Myocyte (in vitro differentiated cells): Measurements from ENCODE around the gene STX1B. TPM values are rescaled to one million over a fixed set of nuclear protein-coding genes. Genes with fewer than 3 reads are reported as not detected.
"Not testable (repeated sequence)": the region's sequence is repeated elsewhere in the genome, so short reads cannot be mapped to it uniquely, and the experiment has no call there.

Experiments
- DNase-seq: peaks from one replicate; pipeline ENCODE4 v3.0.0-alpha.2; 2012; ENCODE audit warnings: low read depth
- polyA plus RNA-seq: library from polyadenylated mRNA; unstranded; fragments of >200 nt; gene quantifications from one replicate; pipeline ENCODE4 v1.2.1, GENCODE V29; 2012; ENCODE audit warnings: missing spikeins
- total RNA-seq: library from RNA; depleted of rRNA; stranded (reverse); fragments of >200 nt; gene quantifications from 2 replicates; pipeline ENCODE4 v1.2.3, GENCODE V29; 2014

Gene STX1B
- total RNA-seq: 0.86 and 1.3 TPM in 2 replicates
- 3.9 TPM for polyA plus RNA-seq

- DNase-seq: peak; percentile 36
Observed at GRCh38 chr16:31010585-31011325, at the start of gene STX1B. Gene STX1B, minus strand, starts transcription at chr16:31010638. Its CDS starts 242 bp downstream, at chr16:31010396.

GRCh38 chr16:31055613-31056012 is 45.2 kb upstream of the STX1B start:
- DNase-seq: no peak

- peak; percentile 96 for DNase-seq
Observed at GRCh38 chr16:31052114-31052513, 41.7 kb upstream of the STX1B start.

GRCh38 chr16:31050280-31051030 is 40.0 kb upstream of the STX1B start:
- DNase-seq: peak; percentile 73

- no peak for DNase-seq
Observed at GRCh38 chr16:31043898-31044481, 33.6 kb upstream of the STX1B start.

GRCh38 chr16:31043352-31043751 is 32.9 kb upstream of the STX1B start:
- peak; percentile 42 for DNase-seq

GRCh38 chr16:31042866-31043265 is 32.4 kb upstream of the STX1B start:
- DNase-seq: no peak

- no peak for DNase-seq
Observed at GRCh38 chr16:31038993-31039392, 28.6 kb upstream of the STX1B start.

- no peak for DNase-seq
Observed at GRCh38 chr16:31036691-31037090, 26.3 kb upstream of the STX1B start.

GRCh38 chr16:31033709-31034492 is 23.5 kb upstream of the STX1B start:
- peak; percentile 92 for DNase-seq

GRCh38 chr16:31032736-31033708 is 22.6 kb upstream of the STX1B start, which contains the start of gene STX4:
Gene STX4, plus strand, starts transcription at chr16:31033558. Its CDS starts 248 bp downstream, at chr16:31033806.
- DNase-seq: peak; percentile 99

GRCh38 chr16:31031276-31031675 is 20.8 kb upstream of the STX1B start:
- no peak for DNase-seq

GRCh38 chr16:31029272-31029671 is 18.8 kb upstream of the STX1B start:
- DNase-seq: no peak

GRCh38 chr16:31025339-31025738 is 14.9 kb upstream of the STX1B start:
- DNase-seq: no peak

GRCh38 chr16:31023627-31024226 is 13.3 kb upstream of the STX1B start:
- DNase-seq: no peak

- no peak for DNase-seq
Observed at GRCh38 chr16:31023252-31023602, 12.8 kb upstream of the STX1B start.

GRCh38 chr16:31022544-31023251 is 12.3 kb upstream of the STX1B start:
- peak; percentile 68 for DNase-seq

GRCh38 chr16:31020536-31020935 is 10.1 kb upstream of the STX1B start:
- DNase-seq: no peak

GRCh38 chr16:31017756-31018155 is 7.3 kb upstream of the STX1B start:
- DNase-seq: not testable (repeated sequence)
